T-helper 1 cell treated with Interleukin-12 subunit alpha and Interleukin-12 subunit beta and Interleukin-4 antibody, amounts not matched to agents 30 μg/mL and 1 μg/mL, for 36 hours (primary cell): ENCODE data around the gene BORCS5.

Experiments used
- H3K27ac Mint-ChIP-seq: one replicate; pipeline ENCODE4 v1.8.0; 2021; ENCODE audit warnings: mild to moderate bottlenecking, mixed read lengths
- H3K27me3 Mint-ChIP-seq: one replicate; pipeline ENCODE4 v1.8.0; 2021; ENCODE audit warnings: low read depth, mixed read lengths
- H3K36me3 Mint-ChIP-seq: one replicate; pipeline ENCODE4 v1.8.0; 2021; ENCODE audit warnings: low read depth, mixed read lengths
- H3K4me1 Mint-ChIP-seq: one replicate; pipeline ENCODE4 v1.8.0; 2021; ENCODE audit warnings: low read depth, mixed read lengths
- H3K4me3 Mint-ChIP-seq: one replicate; pipeline ENCODE4 v1.8.0; 2021; ENCODE audit warnings: mild to moderate bottlenecking, moderate library complexity, mixed read lengths
- H3K9me3 Mint-ChIP-seq: one replicate; pipeline ENCODE4 v1.8.0; 2021; ENCODE audit warnings: mixed read lengths

BORCS5 gene

DNA sequence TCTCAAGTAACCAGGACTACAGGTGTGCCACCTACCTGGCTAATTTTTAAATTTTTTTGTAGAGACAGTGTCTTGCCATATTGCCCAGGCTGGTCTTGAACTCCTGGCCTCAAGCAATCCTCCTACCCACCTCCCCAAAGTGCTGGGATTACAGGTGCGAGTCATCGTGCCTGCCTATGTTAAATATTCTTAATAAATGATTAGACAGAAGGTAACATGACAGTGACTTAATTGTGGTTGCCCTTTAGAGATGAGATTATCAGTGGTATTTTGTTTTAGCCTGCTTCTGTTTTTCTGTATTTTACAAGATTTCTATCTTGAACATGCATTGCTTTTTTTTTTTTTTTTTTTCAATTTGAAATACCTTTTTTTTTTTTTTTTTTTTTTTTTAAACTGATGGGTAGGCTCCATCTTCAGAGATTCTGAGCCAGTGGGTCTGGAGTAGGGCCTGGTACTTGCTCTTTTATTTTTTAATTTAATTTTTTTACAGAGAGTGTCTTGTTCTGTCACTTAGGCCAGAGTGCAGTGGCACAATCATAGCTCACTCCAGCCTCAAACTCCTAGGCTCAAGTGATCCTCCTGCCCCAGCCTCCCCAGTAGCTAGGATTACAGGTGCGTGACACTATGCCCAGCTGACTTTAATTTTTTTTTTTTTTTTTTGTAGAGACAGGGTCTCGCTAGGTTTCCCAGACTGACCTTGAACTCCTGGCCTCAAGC, 88.4 kb downstream of the BORCS5 start:
- Mint-ChIP-seq H3K27ac (no peak overlapping the region), H3K36me3 (peaks cover 5% of the 10 kb centered on the region), H3K27me3 (no peaks in the 10 kb centered on the region), H3K9me3 (no peaks in the 10 kb centered on the region), H3K4me1 (peaks cover 55% of the 10 kb centered on the region), H3K4me3 (no peak overlapping the region)

DNA sequence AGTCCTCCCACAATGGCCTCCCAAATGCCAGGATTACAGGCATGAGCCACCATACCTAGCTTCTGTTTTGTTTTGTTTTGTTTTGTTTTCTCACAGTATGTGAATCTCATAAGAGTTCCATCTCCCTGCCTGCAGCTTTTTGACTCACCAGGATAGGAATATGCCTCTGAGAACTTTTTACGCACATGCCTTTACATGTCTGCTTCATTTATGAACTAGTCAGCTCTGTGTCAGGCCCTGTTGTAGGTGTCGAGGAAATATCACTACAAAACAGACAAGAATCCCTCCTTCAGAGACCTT, 89.0 kb downstream of the BORCS5 start:
- no peak overlapping the region for H3K27ac Mint-ChIP-seq
- no peaks in the 10 kb centered on the region for H3K9me3 Mint-ChIP-seq
- peaks cover 4% of the 10 kb centered on the region for H3K36me3 Mint-ChIP-seq
- peaks cover 50% of the 10 kb centered on the region for H3K4me1 Mint-ChIP-seq
- H3K27me3 Mint-ChIP-seq, result no peaks in the 10 kb centered on the region
- no peak overlapping the region for H3K4me3 Mint-ChIP-seq

DNA sequence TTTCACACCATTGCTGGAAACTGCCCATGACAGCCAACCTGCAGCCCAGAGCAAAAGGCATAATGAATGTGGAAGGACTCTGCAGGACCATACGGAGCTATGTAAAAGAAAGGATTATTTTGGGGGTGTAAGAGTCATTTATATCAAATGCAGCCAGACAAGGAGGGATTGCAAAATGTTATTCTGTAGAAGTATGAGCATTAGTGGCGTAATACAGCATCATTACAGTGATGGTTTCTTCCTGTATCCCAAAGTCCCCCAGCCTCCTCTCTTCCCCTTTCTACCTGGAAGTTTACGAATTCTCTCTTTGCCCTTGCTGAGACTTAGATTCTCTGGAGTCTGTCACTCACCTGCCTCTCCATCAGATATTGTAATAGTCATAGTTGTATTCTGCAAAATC, 89.9 kb downstream of the BORCS5 start:
- no peak overlapping the region for H3K4me3 Mint-ChIP-seq
- no peaks in the 10 kb centered on the region for H3K27me3 Mint-ChIP-seq
- peaks cover 3% of the 10 kb centered on the region for H3K36me3 Mint-ChIP-seq
- H3K27ac Mint-ChIP-seq, result no peak overlapping the region
- H3K4me1 Mint-ChIP-seq, result peaks cover 42% of the 10 kb centered on the region
- no peaks in the 10 kb centered on the region for H3K9me3 Mint-ChIP-seq

DNA sequence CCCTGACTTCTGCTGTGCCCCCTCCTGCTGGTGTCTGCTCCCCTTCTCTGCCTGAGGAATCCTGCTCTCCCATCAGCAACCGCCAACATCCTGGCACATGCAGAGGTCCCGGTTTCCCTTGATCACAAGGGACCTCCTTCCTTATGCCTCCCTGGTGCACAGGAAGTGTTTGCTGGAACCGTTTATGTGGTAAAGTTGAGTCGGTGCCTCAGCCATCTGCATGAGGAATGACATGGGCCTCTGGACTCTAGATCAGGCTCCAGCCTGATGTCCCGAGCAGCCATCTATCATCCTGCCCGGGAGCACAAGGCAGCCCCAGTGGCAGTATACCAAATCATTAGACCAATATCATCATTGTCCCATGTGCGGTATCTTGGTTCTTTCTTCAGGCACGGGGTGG, 90.4 kb downstream of the BORCS5 start:
- Mint-ChIP-seq H3K27ac (no peak overlapping the region), H3K9me3 (no peaks in the 10 kb centered on the region), H3K36me3 (peaks cover 3% of the 10 kb centered on the region), H3K4me3 (no peak overlapping the region), H3K27me3 (no peaks in the 10 kb centered on the region), H3K4me1 (peaks cover 37% of the 10 kb centered on the region)

DNA sequence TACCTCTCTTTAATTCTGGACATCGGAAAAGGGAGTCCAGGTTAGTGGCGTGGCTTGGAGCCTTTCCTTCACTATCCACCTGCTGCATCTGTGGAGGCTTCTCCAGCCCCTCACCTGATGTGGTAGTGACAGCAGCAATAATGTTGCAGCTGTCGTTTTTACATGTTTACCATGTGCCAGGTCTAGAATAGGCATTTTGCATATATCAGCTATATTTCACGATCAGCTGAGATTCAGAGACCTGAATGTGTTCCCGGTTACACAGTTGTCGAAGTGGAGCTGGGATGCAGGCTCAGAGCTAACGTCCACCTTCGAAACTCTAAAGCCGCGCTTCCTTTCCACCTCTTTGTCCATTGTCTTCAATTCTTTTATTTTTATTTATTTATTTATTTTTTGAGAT, 91.0 kb downstream of the BORCS5 start:
- Mint-ChIP-seq H3K27me3 (no peaks in the 10 kb centered on the region), H3K9me3 (no peaks in the 10 kb centered on the region), H3K4me1 (peaks cover 32% of the 10 kb centered on the region), H3K36me3 (peaks cover 3% of the 10 kb centered on the region), H3K4me3 (no peak overlapping the region), H3K27ac (no peak overlapping the region)

DNA sequence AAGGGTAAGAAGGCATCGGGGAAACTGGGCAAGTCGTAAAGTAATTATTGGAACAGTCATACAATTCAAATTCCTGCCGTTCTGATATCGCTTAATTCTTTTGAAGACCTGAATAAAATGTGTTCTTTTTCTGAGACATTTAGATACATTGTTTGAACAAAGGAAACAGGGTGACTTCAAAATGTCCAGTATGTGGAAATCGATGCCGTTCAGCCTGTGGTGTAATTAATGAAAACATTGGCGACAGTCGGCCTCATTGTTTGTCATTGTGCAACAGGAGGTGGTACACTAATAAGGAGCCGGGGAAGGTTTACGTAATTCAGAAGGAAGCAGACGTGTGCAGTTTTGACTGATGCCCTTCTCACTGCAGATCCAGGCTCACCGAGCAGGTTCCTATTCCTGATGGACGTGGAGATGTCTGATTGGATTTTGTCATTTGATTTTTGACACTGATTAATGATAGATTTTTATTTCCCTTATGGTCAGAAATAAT, 92.7 kb downstream of the BORCS5 start:
- Mint-ChIP-seq H3K4me1 (peaks cover 24% of the 10 kb centered on the region), H3K36me3 (no peaks in the 10 kb centered on the region), H3K27ac (no peak overlapping the region), H3K9me3 (no peaks in the 10 kb centered on the region), H3K27me3 (no peaks in the 10 kb centered on the region), H3K4me3 (no peak overlapping the region)

DNA sequence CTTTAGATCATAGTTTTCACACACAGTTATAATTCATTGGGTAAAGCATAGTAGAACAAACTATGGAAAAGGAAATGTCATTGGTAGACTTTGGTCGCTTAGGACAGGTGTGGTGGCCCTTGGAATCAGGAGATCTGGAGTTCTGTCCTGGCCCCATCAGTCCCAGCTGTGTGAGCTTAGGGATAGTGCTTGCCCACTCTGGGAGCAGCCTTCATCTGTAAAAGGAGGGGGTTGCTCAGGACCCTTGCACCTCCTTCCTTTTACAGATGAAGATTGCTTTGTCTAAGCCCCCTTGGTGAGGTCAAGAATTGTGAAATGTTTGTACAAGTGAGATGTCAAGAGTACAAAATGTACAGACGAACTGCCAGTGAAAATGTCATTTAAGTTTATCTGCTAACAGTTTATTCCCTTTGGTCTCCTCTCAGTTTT, 93.2 kb downstream of the BORCS5 start:
- H3K27ac Mint-ChIP-seq, result no peak overlapping the region
- H3K4me3 Mint-ChIP-seq, result no peak overlapping the region

DNA sequence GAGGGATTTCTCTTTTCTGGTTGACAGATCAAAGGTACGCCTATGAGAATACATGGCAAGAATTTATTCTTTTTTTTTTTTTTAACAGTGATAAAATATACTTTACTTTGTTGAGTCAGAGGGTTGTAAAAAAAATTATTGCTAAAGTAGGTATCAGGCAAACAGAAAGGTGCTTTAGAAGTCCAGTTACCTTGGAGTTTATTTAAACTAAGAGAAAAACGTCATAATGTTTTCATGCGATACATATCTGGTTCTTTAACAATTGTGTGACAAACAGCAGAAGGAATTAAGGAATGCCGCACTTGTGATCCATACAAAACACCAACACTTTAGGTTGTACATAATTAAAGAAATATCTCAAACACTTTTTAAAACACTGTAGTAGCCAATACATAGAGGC, 94.2 kb downstream of the BORCS5 start:
- H3K4me1 Mint-ChIP-seq, result peaks cover 24% of the 10 kb centered on the region
- peaks cover 3% of the 10 kb centered on the region for H3K36me3 Mint-ChIP-seq
- no peak overlapping the region for H3K27ac Mint-ChIP-seq
- H3K9me3 Mint-ChIP-seq, result no peaks in the 10 kb centered on the region
- H3K27me3 Mint-ChIP-seq, result no peaks in the 10 kb centered on the region
- no peak overlapping the region for H3K4me3 Mint-ChIP-seq

More for the DNA sequence above, 93.2 kb downstream of the BORCS5 start:
- H3K9me3 Mint-ChIP-seq, result no peaks in the 10 kb centered on the region
- no peaks in the 10 kb centered on the region for H3K27me3 Mint-ChIP-seq
- peaks cover under 1% of the 10 kb centered on the region for H3K36me3 Mint-ChIP-seq
- peaks cover 24% of the 10 kb centered on the region for H3K4me1 Mint-ChIP-seq

DNA sequence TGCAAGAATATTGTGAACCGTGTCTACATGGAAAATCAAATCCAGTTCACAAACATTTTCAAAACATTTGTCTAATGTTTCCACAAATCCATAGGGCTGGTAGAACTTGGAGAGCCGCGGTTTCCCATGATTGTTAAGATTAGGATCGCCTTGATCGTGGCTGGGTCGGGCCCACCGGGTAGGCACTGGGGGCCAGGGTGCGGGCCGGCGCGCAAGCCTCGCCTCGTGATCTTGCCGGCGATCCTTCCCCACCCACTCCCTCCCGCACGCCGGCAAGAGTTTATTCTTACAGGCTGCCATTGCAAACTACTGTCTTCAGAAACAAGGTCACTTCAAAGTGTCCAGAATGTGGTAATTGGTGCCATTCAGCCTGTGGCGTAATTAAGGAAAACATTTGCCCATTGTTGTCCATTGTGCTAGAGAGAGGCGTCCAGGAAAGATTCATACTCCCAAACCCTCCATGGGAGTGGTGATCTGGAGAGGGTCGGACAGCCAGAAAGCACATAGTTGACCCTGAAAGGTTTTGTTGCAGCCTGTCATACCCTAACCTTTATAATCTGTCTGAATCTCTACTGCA, 95.5 kb downstream of the BORCS5 start:
- H3K4me3 Mint-ChIP-seq, result no peak overlapping the region
- H3K9me3 Mint-ChIP-seq, result no peaks in the 10 kb centered on the region
- no peaks in the 10 kb centered on the region for H3K27me3 Mint-ChIP-seq
- H3K27ac Mint-ChIP-seq, result peak overlapping the region; percentile 8
- peaks cover 27% of the 10 kb centered on the region for H3K4me1 Mint-ChIP-seq
- H3K36me3 Mint-ChIP-seq, result peaks cover 3% of the 10 kb centered on the region

DNA sequence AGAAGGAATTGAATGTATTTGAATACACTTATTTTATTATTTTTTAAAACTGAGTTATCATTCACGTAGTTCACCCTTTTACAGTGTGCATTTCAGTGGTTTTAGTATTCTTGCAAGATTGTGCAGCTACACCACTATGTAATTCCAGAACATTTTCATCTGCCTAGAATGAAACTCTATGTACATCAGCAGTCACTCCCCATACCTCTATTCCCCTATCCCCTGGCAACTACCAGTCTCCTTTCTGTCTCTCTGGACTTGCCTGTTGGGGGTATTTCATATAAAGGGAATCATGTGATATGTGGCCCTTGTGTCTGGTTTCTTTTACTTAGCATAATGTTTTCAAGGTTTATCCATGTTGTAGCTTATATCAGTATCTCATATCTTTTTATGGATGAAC, 96.8 kb downstream of the BORCS5 start:
- Mint-ChIP-seq H3K36me3 (peaks cover 3% of the 10 kb centered on the region), H3K9me3 (no peaks in the 10 kb centered on the region), H3K4me1 (peaks cover 27% of the 10 kb centered on the region), H3K27ac (no peak overlapping the region), H3K27me3 (no peaks in the 10 kb centered on the region), H3K4me3 (no peak overlapping the region)

DNA sequence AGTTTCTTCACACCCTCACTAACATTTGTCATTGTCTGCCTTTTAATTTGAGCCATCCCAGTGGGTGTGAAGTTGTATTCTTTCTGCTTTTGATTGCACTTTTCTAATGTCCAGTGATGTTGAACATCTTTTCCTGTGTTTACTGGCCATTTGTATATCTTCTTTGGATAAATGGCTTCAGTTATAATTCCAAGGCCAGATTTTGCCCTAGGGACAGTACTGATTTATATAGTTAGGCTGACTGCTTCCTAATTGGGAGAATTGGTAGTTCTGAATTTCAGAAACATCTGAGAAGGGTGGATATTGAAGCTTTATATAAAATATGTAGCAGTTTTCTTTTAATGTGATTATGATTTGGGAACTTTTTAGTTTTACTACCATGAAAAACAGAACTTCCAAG, 97.4 kb downstream of the BORCS5 start:
- H3K9me3 Mint-ChIP-seq, result no peaks in the 10 kb centered on the region
- H3K27ac Mint-ChIP-seq, result no peak overlapping the region
- H3K27me3 Mint-ChIP-seq, result no peaks in the 10 kb centered on the region

DNA sequence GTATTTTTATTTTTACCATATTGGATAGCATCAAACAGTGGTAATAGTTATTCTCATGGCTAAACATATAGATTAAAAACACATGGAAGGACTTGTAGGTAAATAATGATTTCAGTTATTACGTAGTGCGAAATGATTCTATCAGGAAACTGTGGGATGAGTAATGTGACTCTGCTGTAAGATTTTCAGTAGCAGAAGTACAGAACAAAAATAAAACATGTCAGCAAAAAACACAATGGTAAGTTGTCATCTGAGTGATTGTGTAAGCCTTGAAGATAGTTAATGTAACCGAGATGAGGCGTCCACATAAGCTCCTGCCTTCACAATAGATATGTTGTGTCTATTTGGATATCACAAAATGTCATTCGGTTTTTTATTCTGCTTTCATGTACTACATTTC, 99.8 kb downstream of the BORCS5 start:
- peaks cover 3% of the 10 kb centered on the region for H3K36me3 Mint-ChIP-seq
- no peaks in the 10 kb centered on the region for H3K9me3 Mint-ChIP-seq
- peak overlapping the region; percentile 92 for H3K27ac Mint-ChIP-seq
- peak overlapping the region; percentile 54 for H3K4me3 Mint-ChIP-seq
- peaks cover 38% of the 10 kb centered on the region for H3K4me1 Mint-ChIP-seq
- no peaks in the 10 kb centered on the region for H3K27me3 Mint-ChIP-seq

More for the DNA sequence above, 97.4 kb downstream of the BORCS5 start:
- peaks cover 26% of the 10 kb centered on the region for H3K4me1 Mint-ChIP-seq
- no peak overlapping the region for H3K4me3 Mint-ChIP-seq
- H3K36me3 Mint-ChIP-seq, result peaks cover 3% of the 10 kb centered on the region

DNA sequence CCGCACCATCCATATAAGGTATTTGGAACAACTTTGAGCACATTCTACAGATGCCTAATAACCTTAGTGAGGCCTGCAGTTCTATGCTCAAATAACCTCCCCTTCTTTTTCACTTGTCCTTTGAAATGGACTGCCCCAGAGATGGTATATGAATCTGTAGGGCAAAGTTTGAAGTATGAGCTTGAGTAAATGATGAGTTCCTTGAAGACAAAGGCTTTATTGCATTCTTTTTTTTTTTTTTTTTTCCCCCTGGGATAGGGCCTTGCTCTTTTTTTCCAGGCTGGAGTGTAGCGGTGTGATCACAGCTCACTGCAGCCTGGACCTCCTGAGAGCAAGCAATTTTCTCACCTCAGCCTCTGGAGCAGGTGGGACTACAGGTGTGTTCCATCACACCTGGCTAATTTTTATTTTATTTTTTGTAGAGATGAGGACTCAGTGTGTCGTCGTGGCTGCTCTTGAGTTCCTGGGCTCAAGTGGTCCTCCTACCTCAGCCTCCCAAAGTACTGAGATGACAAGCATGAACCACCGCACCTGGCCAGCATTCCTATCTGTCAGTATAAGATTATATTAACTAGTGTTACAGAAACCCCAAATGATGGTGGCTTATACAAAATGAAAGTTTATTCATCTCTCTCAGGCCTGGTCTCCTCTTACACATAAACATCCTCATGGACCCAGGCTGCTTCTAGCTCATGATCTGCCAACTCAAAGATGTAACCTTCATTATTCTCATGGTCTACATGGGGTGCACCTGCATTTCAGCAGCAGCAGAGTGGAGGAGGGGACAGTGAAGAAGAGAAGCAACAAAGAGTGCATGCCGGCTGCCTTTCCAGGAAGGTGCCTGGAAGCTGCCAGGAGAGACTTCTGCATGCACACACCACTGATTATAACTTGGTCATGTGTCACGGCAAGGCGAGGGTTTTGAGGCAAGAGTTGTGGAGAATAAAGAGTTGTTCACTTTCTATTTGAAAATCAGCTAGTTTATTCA, 104.4 kb downstream of the BORCS5 start:
- Mint-ChIP-seq H3K9me3 (no peaks in the 10 kb centered on the region), H3K36me3 (peaks cover 9% of the 10 kb centered on the region), H3K27me3 (no peaks in the 10 kb centered on the region), H3K4me1 (peaks cover 48% of the 10 kb centered on the region), H3K27ac (peak overlapping the region; percentile 86), H3K4me3 (peak overlapping the region; percentile 67)

DNA sequence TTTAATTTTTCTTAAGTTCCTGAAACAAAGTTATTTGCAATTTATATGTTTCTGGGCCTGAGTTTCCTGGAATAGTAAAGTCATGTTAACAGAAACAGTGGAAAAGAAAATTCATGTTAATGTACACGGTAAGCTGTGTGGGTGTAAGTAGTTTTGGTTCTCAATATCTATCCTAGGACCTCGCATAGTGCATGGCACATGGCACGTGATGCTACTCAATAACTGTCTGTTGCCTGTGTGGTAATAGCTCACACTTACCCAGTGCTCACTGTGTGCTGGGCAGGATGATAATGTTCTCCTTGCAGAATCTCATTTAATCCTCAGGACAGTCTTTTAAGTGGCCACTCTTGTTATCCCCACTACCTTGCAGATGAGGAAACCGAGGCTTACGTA, 105.0 kb downstream of the BORCS5 start:
- H3K4me1 Mint-ChIP-seq, result peaks cover 45% of the 10 kb centered on the region
- peak overlapping the region; percentile 38 for H3K4me3 Mint-ChIP-seq
- H3K9me3 Mint-ChIP-seq, result no peaks in the 10 kb centered on the region
- H3K36me3 Mint-ChIP-seq, result peaks cover 12% of the 10 kb centered on the region
- no peaks in the 10 kb centered on the region for H3K27me3 Mint-ChIP-seq
- H3K27ac Mint-ChIP-seq, result peak overlapping the region; percentile 86
